ENCODE measurements around the gene MAPKAP1.

Gene MAPKAP1

DNA sequence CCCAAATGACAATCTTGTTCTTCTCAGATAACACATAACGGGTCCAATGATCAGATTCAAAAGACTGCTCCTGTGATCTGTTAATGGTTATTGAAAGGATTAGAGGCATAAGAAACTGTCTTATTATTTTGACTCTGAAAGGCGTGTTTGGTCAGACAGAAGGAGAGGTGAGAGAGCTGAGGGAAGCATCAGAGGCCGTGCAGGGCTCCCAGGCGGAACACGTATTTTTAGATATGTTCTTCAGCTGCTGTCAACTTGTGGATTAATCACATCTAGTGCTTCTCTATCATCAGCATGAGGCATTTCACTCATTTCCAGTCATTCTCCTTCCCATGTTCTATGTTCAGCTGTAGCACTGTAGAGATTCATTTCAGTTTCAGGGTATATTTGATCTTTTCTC lies 199.8 kb downstream of the MAPKAP1 start:
- DNase-seq, result no peak

DNA sequence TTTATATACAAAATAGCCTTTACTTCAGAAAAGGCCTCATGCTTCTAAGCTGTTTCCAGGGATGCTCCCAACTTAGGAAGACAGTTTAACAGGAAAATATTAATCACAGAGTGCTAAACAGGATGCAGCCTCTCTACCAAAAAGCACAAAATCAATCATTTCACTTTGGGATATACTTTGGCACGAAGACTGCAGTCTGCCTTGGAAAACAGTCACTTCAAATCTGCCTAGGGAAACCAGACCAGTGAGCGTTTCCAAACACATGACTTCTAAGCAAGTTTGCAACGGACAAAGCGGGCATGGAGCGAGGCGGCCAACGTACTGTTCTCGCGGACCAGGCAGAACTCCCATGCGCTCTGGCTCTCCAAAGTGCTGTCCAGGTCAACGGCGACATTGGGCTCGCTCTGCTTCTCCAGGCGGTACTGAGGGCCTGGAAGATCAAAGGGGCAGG lies 201.0 kb downstream of the MAPKAP1 start:
- DNase-seq, result no peak

DNA sequence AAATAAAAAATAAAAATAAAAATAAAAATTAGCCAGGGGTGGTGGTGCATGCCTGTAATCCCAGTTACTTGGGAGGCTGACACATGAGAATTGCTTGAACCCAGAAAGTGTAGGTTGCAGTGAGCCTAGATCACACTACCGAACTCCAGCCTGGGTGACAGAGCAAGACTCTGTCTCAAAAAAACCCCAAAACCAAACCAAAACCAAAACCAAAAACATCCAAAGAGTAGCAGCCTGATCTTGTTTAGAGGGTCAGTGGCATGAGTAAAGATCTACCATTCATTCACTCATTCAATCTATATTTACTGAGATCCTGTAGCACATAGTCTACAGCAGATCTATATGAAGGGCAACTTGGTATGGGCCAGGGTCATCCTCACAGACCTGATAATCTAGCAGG lies 202.4 kb downstream of the MAPKAP1 start:
- no peak for DNase-seq

DNA sequence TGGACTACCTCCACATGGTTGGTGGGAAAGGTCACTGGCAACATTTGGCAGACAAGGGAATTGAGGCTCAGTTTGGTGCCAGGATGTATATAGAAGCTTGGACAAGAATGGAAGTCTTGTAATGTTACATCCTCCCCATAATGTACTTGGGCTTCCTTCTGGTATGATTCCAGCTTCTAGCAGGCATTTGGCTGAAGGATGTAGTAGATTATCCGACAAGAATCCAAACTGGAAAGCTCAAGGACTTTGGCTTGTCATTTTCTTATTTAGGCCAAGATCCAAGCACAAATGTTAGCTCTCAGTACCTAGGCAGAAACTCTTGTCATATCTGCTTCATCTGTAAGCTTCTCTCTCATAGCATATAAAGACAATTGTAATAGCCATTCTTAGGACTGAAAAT lies 209.1 kb downstream of the MAPKAP1 start:
- DNase-seq, result no peak

DNA sequence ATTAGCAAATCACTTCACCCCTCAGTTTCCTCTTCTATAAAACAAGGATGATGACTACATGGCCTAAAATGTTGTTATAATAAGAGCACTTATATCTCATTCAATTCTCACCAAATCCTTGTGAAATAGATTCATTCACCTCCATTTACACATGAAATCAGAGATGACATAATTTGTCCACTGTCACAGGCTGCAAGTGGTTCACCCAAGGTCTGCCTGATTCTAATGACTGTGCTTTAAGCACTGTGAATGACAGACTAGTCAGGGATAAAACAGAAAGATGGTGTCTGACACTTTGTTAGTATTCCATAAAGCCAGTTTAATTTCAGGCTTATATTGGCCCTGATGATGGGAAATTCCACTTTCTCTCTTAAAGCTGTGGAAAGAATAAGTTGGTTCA lies 209.5 kb downstream of the MAPKAP1 start:
- DNase-seq, result no peak

DNA sequence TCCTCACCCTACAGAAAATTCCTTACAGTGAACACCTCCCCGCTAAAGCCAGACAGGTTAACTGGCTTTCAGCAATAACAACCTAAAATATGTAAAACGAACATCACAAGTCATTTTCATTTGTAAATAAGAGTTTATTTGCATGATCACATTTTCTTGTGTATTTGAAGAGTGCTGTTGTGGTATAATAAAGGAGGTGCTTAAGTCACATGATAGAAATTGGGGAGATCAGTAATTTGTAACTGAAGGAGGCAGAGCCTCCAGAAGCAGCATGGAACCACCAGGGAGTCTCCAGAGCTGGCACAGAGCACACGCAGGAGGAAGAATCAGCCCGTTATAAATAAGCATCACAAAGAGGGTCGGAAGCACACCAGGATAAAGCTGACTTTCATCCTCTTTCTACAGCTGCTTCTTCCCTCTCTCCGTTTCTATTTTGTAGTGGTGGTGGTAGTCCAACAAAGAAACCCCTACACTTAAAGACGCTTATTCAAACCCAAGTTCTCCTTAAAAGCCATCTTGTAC lies 210.6 kb downstream of the MAPKAP1 start:
- no peak for DNase-seq

DNA sequence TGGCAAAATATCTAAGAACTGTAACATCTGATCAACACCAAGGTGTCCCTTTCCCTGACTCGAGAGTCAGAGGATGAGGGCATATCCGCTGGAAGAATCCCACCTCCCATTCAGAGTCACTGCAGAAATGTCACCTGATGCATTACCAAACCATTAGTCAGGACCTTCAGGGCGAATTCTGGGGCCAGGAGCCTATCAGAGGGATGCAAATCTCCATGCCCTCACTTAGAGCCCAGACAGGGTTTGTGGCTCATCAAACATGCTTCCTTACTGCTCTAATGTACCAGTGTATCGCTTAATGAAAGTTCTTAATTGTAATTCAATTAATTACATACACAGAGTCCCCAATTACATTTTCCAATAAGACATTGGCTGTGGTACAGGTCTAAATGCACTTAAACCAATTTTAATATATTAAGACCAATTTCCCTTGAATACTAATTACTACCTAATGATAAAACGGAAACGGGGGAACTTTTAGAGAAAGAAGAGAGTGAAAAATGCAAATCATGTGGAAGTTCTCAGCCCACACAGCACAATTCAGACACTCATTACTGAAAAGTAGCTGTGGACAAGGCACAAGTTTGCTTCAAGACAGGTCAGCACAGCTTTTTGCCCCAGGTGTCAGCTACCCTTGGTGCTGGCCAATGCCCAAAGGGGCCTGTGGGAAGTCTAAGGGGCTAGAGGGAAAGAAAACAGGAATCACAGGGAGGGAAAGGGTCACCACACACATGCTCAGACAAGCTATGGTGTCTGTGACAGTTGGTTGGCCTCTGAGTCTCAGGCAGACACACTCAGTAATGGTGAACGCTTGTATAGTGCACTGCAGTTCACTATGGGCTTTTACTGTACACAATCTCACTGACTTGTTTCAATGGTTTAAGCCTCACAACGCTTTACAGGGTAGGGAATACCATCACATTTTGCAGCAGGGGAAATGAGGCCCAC lies 211.6 kb downstream of the MAPKAP1 start:
- no peak for DNase-seq

DNA sequence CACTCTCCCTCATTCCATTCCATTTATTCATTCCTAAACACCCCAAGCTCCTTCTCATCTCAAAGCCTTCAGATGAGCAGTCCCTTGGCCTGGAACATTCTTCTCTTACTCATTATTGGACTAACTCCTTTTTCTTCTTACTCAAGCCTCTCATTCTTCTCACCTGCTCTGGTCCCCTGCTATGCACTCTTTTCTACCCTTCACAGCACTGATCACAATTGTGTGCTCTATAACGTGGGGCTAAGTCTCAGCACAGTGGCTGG lies 212.4 kb downstream of the MAPKAP1 start:
- no peak for DNase-seq

DNA sequence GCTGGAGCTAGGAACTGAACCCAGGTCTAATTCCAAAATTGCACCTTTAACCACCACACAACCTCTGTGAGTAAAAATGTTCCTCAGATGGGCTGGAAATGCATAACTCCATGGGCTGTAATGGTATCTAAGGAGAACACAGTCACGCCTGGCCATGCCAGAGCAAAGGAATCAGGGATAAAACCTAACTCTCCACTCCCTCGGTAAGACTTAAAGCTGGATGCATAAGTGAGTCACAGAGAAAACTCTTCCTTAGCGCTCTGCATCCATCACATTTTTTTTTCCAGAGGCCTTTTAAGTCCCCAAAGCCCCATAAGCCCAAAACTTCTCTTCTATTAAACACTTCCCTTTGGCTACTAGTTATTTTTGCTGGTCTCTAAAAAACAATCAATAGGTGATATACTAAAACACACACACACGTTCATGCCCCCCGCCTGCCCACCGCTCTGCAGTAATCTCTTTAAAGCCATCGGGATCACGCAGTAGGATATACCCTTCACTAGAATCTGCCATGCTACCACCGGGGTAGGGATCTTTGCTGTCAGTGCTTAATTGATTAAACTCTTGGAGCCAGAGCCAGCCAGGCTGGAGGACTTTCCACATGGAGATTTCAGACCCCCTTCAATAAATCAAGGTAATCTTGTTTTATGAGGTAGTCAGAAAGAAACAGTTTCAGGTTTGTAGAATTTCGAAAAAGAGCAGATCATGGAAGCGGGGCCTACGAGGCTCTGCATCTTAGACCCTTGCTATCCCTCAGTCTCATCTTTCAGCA lies 212.9 kb downstream of the MAPKAP1 start:
- no peak for DNase-seq

DNA sequence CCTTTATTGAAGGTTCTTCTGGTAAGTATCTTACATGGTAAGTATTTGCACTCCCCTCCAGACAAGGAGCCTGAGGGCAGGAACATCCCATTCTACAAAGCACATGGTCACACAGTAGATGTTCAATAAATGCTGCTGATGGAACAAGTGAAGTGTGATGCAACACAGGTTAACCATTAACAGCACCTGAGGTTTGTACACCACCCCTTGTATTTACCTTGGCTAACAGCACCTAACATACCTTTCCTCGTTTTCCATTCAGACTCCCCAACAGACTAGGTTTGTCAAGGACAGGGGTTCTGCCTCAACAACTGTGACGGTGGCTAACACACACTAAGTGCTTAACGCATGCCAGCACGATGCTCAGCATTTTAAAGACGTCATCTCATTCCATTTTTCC lies 213.6 kb downstream of the MAPKAP1 start:
- no peak for DNase-seq

DNA sequence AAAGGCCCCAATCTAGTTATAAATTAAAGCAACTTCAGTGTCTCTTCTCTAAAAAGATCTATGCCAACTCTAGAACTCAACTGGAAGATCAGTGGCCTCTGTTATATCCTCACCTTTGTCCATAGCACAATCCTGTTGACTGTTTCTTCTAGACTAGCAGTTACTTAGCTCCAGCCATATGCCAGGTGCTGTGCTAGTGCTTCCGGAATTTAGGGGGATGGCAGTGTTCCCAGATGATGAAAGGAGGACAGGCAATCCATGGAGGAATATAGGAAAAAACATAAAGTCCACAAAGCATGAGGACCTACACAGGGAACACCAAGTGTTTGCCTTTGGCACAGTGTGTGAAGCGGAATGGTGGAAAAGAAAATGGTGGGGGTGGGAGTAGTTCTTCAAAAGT lies 214.3 kb downstream of the MAPKAP1 start:
- DNase-seq, result no peak

DNA sequence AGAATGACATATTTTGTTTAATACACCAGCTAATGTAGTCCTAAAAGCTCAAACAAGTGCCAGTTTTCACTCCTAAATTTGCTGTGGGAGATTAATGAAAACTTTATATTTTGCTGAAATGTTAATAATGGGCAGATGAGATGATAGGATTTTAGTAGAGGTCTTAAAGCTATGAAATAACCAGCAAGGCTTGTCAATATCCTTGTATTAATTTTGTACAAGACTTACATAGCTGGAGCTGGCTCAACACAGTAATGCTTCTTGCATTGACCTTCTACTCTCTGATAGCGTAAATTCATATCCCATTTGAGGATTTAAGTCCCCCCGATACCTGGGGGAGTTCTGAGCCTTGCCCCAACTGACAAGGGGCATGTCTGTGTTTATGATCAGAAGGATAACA lies 219.2 kb downstream of the MAPKAP1 start:
- no peak for DNase-seq

DNA sequence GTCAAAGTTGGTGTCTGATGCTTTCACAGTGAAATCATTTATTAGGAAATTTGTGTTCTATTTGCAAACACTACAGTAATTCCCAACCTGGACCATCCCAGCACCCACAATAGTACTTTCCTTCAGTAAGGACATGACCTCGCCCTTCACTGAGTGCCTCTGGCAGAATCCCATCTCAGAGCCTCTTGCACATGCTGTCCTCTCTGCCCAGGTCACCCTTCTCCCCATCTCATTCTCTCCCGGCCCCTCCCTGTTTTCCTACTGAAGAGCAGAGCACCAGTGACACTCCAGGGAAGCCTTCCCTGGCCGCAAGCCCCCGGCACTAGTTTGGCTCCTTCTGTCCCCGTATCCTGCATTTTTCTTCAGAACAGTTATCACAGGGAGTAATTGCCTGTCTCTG lies 220.4 kb downstream of the MAPKAP1 start:
- no peak for DNase-seq

DNA sequence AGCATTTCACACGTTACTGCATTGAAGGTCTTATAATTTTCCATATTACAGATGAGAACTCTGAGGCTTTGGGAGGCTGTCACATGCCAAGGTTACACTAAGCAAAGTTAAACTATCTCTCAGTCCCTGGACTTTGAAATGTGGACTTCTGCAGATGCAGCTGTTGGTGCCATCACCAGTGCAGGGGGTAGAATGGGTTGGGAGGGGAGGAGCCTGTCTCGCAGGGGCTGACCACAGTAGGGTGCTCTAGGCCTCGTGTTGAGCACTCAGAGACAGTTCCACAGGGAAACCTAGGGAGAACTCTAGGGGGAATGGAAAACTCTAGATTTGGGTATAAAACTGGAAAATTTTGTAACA lies 220.9 kb downstream of the MAPKAP1 start:
- DNase-seq, result no peak

DNA sequence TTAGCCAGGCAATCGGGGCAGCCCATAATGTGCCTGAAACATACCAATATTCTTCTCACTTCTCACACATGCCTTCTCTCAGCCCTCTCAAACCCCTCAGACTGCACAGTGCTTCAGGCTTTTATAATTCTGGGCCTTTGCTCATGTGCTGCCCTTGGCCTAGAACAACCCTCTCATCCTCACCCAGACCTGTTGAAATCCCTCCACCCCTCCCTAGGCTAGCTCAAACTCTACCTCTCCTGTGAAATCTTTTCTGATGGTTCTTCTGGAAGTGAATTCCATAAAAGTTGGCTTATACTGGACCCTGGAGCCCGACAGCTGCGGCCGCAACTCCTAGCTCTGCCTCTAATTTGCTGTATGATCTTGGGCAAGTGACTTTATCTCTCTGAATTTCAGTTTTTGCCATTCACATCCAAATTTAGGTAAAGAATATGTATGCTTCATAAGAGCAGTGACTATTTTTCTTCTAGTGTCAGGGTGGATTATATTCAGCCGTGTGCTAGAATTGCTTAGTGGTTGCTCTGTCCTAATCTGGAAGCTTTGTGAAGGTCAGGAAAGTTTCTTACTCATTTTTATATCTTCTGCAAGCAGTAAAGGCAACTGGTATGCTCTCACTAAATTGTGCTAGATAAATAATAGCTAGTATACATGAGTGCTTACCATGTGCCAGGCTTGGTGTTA lies 221.4 kb downstream of the MAPKAP1 start:
- no peak for DNase-seq

DNA sequence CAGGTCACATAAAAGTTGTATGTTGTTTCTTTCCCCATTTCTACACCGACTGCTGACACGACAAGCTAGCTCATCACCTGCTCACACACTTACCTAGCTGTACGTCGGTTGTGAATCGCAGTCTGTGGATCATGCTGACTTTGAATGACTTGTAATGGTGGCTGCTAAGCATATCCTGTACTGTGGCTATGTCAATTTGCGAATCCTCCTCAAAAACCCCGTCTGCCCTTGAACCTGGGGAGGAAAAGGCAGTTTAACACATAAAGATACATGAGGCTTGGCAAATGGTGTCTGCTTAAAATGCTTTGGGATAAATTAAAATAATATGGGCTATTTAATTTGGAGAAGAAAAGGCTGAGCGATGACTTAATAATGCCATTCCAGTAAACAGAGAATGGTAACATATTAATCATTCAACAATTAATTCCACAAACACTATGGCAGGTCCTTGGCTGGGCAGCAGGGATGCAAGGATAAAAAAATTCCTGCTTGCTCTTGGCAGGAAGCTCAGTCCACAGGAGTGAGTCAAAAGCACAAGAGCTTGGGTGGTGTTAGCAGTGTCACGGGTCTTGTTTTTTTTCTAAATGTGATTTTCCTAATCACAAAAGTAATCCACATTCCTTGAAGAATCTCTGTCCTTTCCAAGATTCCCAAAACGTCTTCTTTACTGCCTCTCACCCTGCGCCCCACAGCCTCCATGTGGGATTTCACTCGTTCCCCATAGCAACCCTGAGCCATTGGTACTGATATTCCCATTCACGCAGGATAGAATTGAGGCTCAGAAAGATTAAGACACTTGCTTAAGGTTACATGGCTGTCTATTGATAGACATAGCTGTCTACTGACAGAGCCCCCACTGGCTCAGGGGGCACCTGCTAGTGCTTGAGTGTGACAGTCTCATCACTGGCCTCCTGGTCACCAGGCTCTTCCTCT lies 222.4 kb downstream of the MAPKAP1 start:
- DNase-seq, result no peak

DNA sequence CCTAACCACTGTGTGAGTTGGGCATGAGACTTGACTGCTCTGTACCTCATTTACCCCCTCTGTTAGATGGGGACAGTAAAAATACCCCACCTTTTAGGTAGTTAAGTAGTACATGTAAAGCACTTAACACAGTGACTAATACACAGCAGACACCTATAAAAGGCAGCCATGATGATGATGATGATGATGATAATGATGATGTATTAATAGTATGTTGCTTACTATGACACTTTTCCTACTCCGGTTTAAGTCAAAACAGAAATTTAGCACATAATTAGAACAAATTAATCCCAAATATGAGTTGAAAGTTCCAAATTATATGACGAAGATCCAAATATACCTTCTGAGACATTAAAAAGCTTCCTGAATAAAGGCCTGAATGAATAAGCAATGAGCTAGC lies 223.3 kb downstream of the MAPKAP1 start:
- no peak for DNase-seq

DNA sequence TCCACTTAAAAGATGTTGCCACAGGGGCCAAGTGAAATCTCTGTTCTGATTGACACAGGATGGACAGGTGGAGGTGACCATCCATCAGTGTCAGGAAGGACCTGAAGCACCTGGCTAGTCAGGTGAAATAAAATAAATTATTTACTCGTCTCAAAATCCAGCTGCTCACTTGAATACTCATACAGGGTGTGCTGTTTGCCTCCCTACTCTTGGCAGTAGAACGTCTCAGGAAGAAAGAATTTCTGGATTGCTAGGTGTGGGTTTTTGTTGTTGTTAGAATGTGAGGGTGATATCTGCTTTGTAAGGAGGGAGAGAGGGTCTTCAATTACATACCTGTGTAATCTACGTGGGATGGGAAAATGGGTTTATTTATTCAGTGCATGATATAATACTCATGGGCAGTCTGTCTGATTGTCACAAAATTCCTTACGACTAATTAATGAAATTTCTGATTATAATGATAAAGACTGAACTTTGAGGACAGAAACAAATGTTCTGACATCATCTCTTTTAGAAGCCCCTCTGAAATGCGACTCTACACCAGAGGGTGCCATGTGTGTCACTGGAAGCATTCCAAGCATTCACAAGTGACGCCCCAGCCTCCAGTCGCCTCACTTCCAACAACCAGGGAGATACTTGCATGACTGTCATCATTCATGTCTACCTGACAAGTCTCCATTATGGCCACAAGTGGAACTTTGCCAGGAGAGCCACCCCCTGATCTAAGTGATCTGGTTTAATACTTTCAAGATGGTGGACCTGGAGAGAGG lies 227.0 kb downstream of the MAPKAP1 start:
- DNase-seq, result peak; percentile 20

DNA sequence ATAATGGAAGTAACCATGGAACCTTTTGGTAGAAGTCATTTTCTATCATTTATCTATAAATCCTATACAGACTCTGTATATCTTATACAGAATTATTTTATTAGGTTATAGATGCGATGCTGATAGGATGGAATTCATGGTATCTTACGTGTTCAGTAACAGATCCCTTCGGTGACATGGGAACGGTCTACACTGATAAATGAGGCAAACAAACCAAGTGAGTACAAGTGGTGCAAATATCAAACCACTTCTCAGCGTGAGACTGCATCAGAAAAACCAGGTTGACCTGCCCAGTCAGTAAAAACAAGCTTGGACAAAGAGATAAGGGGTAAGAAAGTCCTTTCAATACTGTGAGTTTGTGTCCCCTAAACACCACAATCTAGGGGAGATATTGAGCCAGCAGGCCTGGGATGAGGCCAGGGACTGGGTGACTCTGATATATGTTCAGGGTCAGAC lies 229.9 kb downstream of the MAPKAP1 start:
- no peak for DNase-seq

DNA sequence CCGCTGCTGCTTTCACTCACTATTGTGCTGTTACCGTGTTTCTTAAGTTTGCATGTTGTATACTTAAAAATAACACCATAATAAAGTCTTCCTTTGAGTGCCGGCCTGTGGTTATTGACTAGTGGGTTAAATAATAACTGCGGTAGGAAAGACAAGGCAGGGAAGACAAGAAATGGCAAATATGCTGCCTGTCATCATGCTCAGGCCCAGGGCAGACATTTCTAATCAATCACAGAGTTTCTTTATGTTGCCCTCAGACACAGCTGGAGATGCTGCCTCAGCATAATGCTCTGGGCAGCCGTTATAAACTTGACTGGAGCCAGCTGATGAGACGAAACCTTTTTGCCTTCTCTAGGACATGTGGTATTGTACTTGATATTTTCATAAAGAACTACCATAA lies 230.4 kb downstream of the MAPKAP1 start:
- no peak for DNase-seq

DNA sequence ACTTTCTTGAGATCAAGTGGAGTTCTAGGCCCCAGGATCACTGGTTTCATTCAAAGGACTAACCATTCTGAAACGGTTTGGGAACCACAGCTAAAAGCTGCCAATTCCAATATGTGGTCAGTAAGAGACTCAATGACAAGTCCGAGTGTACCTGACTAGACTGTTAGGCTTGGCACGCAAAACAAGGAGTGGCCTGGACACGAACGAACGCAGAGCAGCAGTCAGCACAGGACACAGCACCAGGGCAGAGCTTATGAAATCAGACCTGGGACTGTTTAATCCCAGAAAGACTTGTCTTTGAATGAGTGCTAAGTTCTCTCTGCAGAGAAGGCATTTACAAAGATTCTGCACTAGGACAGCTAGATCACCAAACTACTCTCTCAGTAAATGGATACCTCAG lies 231.6 kb downstream of the MAPKAP1 start:
- DNase-seq, result no peak

Measured in NCI-H146 (cell line).